ENCODE measurements around the gene FAM98A.

DNA sequence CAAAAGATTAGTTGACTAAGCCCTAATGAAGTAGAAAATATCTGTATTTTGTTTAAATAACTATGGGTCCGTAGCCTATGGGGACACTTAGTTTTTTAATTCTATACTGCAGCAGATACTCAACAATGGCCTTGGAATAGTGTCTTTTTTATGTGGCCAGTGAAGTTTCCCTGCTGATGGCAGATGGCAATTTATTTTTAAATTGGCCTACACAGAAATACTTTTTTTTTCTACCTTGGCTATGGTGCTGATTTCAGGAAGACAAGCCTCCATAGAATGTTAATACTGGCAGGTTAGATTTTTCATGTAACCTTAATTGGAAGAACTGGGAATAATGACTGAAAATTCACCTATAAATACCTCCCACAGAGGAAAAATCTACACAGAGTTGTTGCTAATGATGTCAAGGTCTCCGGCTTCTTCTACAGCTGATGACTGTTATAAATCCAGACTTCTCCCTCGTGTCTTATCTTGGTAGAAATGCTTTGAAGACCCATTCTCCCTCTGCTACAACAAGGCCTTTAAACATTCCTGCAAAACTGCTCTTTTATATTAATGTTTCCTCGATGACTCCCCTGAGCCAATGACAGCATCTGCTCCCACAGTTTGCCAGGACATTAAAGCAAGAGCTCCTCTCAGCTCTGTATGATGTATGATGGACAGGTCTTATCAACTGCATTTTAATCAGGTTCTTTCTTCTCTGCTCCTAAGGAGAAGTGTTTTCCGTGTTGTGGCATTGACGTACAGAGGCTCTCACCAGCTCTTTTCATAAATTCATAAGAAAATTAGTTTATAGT is 29.1 kb upstream of the FAM98A start:
- TF ChIP-seq, protein P1, sequence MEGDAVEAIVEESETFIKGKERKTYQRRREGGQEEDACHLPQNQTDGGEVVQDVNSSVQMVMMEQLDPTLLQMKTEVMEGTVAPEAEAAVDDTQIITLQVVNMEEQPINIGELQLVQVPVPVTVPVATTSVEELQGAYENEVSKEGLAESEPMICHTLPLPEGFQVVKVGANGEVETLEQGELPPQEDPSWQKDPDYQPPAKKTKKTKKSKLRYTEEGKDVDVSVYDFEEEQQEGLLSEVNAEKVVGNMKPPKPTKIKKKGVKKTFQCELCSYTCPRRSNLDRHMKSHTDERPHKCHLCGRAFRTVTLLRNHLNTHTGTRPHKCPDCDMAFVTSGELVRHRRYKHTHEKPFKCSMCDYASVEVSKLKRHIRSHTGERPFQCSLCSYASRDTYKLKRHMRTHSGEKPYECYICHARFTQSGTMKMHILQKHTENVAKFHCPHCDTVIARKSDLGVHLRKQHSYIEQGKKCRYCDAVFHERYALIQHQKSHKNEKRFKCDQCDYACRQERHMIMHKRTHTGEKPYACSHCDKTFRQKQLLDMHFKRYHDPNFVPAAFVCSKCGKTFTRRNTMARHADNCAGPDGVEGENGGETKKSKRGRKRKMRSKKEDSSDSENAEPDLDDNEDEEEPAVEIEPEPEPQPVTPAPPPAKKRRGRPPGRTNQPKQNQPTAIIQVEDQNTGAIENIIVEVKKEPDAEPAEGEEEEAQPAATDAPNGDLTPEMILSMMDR (IDR thresholded peaks at IDR 0.05; ENCODE audit: insufficient read depth, low read length, poor library complexity, severe bottlenecking): no peak
- TF ChIP-seq EZH2phosphoT487 (conservative IDR thresholded peaks at IDR 0.05; ENCODE audit: low read length): no peak

All from SU-DHL-6 (cell line).